Measurements from ENCODE around the gene TNFRSF13B.

DNA sequence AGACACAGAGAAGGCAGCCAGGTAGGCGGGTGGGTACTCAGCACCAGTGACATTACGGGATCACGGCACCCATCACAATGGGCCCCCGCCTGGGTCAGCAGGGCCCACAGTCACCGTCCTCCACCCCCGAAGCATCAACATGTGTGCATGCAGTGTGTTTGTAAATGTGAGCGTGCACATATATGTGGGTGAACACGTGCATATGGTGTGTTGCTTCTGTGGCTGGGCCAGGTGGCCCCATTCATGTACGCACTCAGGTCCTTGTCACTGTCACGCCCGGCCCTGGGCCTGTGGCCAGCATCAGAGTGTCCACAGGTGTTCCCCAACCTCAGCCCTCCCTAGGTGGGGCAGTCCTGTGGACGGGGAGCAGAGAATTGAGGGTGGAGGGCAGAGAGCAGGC is 37.1 kb downstream of the TNFRSF13B start:
- TF ChIP-seq, protein P1, sequence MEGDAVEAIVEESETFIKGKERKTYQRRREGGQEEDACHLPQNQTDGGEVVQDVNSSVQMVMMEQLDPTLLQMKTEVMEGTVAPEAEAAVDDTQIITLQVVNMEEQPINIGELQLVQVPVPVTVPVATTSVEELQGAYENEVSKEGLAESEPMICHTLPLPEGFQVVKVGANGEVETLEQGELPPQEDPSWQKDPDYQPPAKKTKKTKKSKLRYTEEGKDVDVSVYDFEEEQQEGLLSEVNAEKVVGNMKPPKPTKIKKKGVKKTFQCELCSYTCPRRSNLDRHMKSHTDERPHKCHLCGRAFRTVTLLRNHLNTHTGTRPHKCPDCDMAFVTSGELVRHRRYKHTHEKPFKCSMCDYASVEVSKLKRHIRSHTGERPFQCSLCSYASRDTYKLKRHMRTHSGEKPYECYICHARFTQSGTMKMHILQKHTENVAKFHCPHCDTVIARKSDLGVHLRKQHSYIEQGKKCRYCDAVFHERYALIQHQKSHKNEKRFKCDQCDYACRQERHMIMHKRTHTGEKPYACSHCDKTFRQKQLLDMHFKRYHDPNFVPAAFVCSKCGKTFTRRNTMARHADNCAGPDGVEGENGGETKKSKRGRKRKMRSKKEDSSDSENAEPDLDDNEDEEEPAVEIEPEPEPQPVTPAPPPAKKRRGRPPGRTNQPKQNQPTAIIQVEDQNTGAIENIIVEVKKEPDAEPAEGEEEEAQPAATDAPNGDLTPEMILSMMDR (IDR thresholded peaks at IDR 0.05) = no peak
- TF ChIP-seq POLR2AphosphoS5 (IDR thresholded peaks at IDR 0.05) = no peak

Measured in stomach (tissue), 4 donors.